NCI-H128 (cell line): ENCODE results near the gene C20orf96.
"Not testable (repeated sequence)": the region's sequence is repeated elsewhere in the genome, so short reads cannot be mapped to it uniquely, and the experiment has no call there.

ENCODE experiments used
- DNase-seq: peaks from one replicate; lab custom pipeline; 2025; ENCODE audit not compliant: unreplicated experiment; lab: John Stamatoyannopoulos, UW

Gene C20orf96

DNA sequence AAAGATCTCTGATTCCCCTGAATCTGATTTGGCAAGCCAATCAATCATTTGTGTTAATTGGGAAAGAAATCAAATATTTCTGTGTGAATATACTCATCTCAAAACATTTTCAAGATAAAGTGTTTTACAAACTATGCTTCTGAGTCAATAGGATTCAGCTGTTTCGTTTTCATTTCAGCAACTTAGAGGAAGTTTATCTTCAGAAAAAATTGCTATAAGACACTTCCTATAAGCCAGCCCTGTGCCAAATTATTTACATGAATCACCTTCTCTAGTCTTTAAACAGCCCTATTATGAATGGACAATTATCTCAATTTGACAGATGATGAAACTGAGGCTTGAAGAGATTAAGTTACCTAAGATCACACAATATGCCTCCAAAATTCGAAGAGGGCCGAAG is 52.6 kb downstream of the C20orf96 start:
- no peak for DNase-seq

DNA sequence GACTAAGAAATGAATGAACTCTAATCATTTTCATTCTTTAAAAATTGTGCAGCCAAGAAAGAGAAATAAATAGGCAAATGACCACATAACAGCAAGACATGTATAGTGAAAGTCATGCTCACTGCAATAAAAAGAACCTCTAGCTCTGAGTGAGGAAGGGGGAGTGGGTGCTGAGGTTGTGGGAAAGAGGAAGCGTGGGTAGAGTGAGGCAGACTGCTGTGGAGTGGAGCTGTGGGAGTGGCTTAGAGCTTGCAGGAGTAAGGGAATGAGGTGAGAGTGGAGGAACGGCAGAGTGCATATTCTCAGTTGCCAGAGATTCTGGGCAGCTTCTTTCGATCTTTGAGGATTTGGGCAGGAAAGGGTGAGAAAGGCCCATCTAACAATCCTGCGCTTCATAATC is 53.1 kb downstream of the C20orf96 start:
- no peak for DNase-seq

DNA sequence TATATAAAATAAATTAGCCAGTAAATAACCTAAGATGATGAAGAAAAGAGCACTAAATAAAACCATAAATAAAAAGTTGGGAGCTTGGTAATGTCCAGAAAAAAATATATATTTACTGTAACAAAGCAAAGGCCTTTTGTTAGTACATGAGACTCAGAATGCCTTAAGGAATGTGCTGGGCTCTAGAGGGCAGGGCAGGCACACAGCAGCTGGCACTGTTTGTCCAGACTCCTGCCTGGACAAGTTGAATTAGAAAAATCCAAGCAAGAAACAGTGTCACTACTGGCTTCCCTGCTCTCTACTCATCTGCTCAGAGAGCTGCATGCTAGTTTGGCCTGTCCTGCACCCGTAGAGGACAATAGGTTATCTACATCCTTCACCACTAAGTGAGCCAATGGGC is 54.7 kb downstream of the C20orf96 start:
- DNase-seq = no peak

DNA sequence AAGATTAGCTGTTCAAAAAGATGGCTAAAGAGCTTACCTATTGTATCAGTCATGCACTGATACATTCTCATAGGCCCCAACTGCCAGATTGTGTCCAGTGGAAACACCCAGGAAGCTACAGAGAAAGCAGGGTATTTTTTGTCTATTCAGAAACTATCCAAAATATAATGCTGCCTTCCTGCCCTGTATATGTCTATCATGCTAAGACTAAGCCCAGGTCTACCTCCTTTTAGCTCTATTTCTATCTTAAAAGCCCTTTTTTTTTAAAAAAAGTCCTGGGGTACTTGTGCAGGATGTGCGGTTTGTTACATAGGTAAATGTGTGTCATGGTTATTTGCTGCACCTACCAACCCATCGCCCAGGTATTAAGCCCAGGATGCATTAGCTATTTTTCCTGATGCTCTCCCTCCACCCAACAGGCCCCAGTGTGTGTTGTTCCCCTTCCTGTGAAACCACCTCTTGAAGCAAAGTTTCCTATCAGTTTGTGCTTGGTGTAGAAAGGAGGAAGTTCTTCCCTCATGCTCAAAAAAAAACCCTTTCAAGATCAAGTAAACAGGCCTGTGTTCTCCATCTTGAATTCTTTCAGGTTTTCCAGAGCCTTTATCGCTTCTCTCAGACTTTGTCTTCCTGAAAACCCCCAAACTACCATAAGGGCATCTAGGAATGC is 63.0 kb downstream of the C20orf96 start:
- no peak for DNase-seq

DNA sequence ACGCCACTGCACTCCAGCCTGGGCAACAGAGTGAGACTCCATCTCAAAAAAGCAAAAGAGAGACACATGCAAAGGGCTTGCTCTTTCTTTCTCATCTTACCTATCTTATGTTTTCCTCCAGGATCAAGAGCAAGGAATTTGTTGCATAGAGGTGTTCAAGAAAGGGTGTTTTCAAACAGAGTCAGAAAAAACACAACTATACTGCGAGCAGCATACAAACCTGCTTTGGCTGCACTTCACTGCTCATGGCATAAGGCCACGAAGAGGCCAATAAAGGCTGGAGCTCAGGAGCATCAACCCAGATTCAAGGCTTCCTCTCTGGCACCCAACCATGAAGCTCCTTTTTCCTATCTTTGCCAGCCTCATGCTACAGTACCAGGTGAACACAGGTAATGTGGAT is 63.6 kb downstream of the C20orf96 start, which contains the start of gene DEFB129:
TSS of gene DEFB129 (plus strand) at position 301 of the 400 bp plus-strand sequence. CDS start at position 332, 31 bp downstream.
- no peak for DNase-seq

DNA sequence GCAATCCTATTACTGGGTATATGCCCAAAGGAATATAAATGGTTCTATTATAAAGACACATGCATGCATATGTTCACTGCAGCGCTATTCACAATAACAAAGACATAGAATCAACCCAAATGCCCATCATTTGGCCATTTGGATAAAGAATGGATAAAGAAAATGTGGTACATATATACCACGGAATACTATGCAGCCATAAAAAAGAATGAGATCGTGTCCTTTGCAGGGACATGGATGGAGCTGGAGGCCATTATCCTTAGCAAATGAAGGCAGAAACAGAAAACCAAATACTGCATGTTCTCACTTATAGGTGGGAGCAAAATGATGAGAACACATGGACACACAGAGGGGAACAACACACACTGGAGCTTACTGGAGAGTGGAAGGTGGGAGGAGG is 64.7 kb downstream of the C20orf96 start:
- DNase-seq = not testable (repeated sequence)

DNA sequence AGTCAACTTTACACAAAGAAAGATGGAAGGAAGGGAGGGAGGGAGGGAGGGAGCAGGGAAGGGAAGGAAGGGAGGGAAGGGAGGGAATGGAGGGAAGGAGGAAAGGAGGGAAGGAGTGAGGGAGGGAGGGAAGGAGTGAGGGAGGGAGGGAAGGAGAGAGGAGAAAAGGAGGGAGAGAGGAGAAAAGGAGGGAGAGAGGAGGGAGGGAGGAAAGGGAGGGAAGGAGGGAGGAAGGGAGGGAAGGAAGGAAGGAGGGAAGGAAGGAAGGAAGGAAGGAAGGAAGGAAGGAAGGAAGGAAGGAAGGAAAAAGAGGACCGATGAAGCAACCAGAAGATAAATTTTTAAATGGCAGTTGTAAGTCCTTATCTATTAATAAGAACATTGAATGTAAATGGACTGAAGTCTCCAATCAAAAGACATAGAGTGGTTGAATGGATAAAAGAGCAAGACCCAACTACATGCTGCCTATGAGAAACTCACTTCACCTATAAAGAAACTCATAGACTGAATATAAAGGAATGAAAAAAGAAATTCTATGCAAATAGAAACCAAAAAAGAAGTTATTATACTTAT is 69.2 kb downstream of the C20orf96 start:
- no peak for DNase-seq
